ENCODE measurements around the gene DOCK2.

Gene DOCK2

DNA sequence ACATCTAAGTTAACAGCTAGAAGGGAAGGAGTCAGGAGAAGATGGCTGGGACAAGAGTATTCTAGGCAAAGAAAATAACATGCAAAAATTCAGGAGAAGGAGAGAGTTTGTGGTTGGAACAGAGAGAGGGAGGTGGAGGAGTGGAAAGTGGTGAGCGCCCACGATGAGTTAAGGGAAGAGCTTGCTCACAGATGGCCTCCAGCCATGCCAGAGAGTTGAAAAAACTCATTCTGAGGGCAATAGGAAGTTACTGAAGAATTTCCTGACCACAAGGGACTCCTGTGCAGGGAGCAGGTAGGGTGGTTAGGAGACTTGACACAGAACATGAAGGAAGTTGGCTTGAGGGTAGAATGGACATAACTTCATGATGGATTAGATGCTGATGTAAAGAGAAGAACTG lies 159.7 kb downstream of the DOCK2 start:
- TF ChIP-seq, protein P1, sequence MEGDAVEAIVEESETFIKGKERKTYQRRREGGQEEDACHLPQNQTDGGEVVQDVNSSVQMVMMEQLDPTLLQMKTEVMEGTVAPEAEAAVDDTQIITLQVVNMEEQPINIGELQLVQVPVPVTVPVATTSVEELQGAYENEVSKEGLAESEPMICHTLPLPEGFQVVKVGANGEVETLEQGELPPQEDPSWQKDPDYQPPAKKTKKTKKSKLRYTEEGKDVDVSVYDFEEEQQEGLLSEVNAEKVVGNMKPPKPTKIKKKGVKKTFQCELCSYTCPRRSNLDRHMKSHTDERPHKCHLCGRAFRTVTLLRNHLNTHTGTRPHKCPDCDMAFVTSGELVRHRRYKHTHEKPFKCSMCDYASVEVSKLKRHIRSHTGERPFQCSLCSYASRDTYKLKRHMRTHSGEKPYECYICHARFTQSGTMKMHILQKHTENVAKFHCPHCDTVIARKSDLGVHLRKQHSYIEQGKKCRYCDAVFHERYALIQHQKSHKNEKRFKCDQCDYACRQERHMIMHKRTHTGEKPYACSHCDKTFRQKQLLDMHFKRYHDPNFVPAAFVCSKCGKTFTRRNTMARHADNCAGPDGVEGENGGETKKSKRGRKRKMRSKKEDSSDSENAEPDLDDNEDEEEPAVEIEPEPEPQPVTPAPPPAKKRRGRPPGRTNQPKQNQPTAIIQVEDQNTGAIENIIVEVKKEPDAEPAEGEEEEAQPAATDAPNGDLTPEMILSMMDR (IDR thresholded peaks at IDR 0.05; ENCODE audit: extremely low read depth, missing control alignments) = no peak
- no peak for DNase-seq (ENCODE audit: low spot score)

DNA sequence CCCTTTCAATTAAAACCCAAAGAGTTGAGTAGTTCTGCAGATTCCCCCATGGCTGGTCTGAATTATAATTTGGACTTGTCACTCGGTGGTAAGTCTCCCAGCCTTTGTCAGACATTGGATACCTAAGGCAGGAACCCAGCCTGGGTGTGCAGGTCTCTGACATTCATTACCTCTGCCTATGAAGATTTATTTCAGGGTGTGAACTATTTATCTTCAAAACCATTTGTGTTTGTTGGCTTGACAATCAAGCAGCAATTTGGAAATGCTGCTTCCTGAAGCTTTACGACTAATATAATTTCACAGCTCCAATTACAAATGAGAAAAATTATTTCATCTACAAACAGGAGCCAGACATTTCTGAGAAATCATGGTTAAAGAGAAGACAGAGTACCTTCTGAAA lies 160.5 kb downstream of the DOCK2 start:
- DNase-seq (ENCODE audit: low spot score) = no peak
- TF ChIP-seq, protein P1 (IDR thresholded peaks at IDR 0.05; ENCODE audit: extremely low read depth, missing control alignments) = no peak

DNA sequence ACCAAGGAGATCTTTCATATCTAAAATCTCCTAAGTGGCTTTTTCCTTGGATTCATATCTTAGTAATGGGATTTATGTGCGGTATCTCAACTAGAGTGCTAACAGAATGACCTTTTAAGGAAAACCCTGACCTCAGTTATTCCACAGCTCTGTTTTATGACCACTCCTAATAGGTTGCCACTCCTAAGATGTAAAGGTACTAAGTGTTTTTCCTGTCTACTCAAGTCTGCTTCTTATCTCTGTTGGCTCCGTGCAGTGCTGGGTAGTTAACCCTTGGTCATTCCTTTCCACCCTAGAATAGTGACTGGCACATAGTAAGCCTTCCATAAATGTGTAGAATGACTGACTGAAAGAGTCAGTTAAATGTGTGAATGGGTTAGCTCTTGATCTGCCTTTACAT lies 161.4 kb downstream of the DOCK2 start:
- TF ChIP-seq, protein P1 (IDR thresholded peaks at IDR 0.05; ENCODE audit: extremely low read depth, missing control alignments) = no peak

DNA sequence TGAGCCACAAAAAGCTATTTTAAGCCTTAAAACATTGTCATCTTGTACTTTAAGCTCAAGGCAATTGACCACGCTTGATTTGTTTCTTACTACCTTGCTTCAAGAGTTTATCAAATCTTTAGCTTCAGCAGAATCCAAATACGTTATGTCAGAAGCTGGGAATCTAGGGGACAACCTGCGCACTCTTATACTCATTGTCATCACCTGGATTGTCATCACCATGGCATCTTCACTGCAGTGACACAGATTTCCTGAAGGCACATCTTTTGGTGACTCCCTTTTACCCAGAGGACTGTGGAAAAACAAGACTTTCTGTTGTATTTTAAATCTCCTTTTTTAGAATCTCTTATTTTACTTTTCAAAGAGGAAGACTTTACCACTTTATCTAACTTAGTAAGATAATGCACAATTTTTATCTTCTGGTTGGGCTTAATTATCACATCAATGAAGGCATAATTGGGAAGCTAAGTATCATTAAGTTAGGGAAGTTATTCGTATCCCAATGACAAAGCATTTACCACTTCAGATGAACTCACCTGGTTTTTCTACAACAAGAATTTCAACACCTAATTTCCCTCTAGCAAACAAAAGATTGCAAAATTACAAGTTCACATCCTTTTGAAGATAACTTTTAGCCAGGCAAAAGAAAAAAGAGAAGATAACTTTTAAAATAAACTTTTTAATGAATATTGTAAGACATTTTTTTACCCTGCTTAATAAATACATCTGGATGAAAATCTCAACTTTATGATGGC lies 162.0 kb downstream of the DOCK2 start:
- TF ChIP-seq, protein P1 (IDR thresholded peaks at IDR 0.05; ENCODE audit: extremely low read depth, missing control alignments) = no peak
- no peak for DNase-seq (ENCODE audit: low spot score)

More for the DNA sequence above, 161.4 kb downstream of the DOCK2 start:
- DNase-seq (ENCODE audit: low spot score) = no peak

DNA sequence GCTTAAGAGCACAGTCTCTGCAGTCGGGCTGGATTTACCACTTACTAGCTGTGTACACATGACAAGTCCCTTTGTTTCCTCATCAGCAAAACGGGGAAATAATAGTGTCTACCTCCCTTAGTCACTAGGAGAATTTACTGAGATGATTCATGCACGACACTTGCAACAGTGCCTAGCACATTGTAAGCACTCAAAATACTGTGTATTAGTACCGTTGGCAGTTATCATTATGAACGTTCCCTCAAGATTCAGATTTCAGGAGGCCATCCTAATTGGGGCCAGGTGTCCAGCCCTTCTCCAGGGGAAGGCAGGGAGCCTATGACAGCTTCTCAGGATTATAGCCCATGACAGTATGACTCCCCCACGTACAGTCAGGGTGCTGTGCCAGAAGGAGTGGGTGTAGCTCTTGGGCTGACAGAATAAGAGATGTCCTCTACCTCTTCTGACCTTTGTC lies 164.3 kb downstream of the DOCK2 start:
- TF ChIP-seq, protein P1 (IDR thresholded peaks at IDR 0.05; ENCODE audit: extremely low read depth, missing control alignments) = no peak
- DNase-seq (ENCODE audit: low spot score) = no peak

DNA sequence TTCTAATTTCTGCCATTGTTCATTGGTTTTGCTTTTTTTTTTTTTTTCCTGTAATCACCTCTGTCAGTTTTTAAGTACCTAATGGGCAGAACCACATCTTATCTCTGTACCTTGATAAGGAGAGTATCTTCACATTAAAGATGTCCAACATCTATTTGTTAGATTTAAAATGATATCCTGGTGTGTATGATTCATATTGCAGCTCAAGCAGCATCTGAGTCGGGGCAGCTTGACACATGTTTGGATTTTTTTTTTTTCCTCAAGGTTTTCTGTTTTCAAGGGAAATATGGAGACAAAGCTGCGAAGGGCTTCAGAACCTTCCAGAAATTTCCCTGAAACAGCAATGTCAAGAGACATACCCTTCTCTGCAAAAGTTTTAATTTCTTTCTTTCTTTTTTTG lies 164.7 kb downstream of the DOCK2 start:
- no peak for DNase-seq (ENCODE audit: low spot score)
- TF ChIP-seq, protein P1 (IDR thresholded peaks at IDR 0.05; ENCODE audit: extremely low read depth, missing control alignments) = no peak

DNA sequence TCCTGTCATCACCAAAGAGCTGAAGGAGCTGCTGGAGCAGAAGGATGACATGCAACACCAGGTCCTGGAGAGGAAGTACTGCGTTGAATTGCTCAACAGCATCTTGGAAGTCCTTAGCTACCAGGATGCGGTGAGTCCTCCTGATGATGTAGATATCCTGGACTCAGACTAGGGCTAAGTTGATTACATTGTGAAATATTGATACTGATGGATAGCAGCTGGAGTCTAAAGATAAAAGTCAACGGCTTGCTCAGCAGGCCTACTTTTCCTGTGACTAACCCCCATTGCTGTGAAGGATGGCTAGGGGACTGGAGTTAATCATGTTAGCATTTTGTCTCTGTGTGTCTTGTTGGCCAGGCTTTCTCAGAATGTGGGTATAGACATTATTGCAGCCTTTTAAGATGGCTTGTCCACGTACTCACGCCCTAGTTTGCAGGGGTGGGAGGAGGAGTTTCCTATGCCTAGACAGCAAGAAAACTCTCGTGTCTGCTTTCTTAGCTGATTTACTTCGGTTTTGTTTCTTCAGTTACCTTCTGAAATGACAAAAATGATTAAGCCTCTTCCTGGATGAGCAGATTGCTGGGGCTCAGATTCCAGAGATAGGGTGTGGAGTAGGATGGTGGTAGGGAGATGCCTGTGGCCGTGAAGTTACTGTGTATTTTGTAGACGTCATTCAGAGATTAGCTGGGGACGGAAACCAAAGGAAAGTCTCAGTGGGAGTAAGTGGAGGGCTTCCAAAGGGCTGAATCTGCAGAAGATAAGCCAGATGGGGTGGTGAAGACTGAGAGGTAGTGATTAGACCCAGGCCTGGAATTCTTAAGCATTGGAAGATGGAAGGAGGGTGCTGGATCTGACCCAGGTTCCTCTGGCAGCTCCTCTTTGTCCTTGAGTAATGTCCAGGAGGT lies 166.3 kb downstream of the DOCK2 start:
- no peak for DNase-seq (ENCODE audit: low spot score)
- TF ChIP-seq, protein P1 (IDR thresholded peaks at IDR 0.05; ENCODE audit: extremely low read depth, missing control alignments) = no peak
